Kidney (tissue), 14 donors: ENCODE measurements around the gene KLHDC7B. TPM values are rescaled to one million over a fixed set of nuclear protein-coding genes. Genes with fewer than 3 reads are reported as not detected.
A peak's percentile ranks its signal among the peaks of the same experiment; 100 is the strongest.
"Not testable (repeated sequence)": the region's sequence is repeated elsewhere in the genome, so short reads cannot be mapped to it uniquely, and the experiment has no call there.

Source experiments
- DNase-seq, 5 donors: peaks; one replicate each; pipeline ENCODE4 v3.0.0-alpha.2; 2013 to 2020
- FAIRE-seq: peaks from 2 replicates; lab custom pipeline; 2012; peaks lifted over from hg19 to GRCh38; lab: Jason Lieb, UNC
- H3K27ac ChIP-seq, 2 donors: one replicate each; pipeline ENCODE4 v1.7.0; 2013; ENCODE audit warnings: low read depth in 2 of 2, low read length in 2 of 2, inconsistent platforms in 1 of 2
- H3K27me3 ChIP-seq: one replicate; pipeline ENCODE4 v1.7.1; 2013; ENCODE audit warnings: low read length, inconsistent platforms; ENCODE audit not compliant: control insufficient read depth, insufficient read depth
- H3K36me3 ChIP-seq, 3 donors: one replicate each; pipeline versions ENCODE4 v1.7.0 to v1.7.1; 2013; ENCODE audit warnings: low read length in 3 of 3, control low read depth in 1 of 3, inconsistent platforms in 1 of 3; ENCODE audit not compliant: insufficient read depth in 3 of 3, control insufficient read depth in 2 of 3
- H3K4me1 ChIP-seq, 3 donors: one replicate each; pipeline versions ENCODE4 v1.7.0 to v1.7.1; 2013; ENCODE audit warnings: low read length in 3 of 3, inconsistent platforms in 1 of 3, low read depth in 1 of 3; ENCODE audit not compliant: control insufficient read depth in 2 of 3, insufficient read depth in 2 of 3
- H3K4me3 ChIP-seq, 3 donors: one replicate each; pipeline versions ENCODE4 v1.7.0 to v1.8.1; 2013; ENCODE audit warnings: low read length in 3 of 3, control low read depth in 1 of 3, inconsistent platforms in 1 of 3
- H3K9ac ChIP-seq, 3 donors: one replicate each; pipeline versions ENCODE4 v1.7.0 to v1.7.1; 2013; ENCODE audit warnings: low read length in 3 of 3, control low read depth in 1 of 3, inconsistent platforms in 1 of 3
- H3K9me3 ChIP-seq, 3 donors: one replicate each; pipeline versions ENCODE4 v1.7.0 to v1.7.1; 2013; ENCODE audit warnings: low read length in 3 of 3, control low read depth in 1 of 3, inconsistent platforms in 1 of 3; ENCODE audit not compliant: control insufficient read depth in 2 of 3, insufficient read depth in 1 of 3
- CTCF ChIP-seq: IDR thresholded peaks from 3 replicates; pipeline ENCODE4 v1.5.1; 2012; ENCODE audit warnings: mild to moderate bottlenecking, moderate library complexity, borderline replicate concordance; ENCODE audit not compliant: insufficient read depth; ENCODE audit errors: extremely low read depth
- intact Hi-C: fragments of 100-400 bp; cut with DNase I; formaldehyde crosslinking; loops from one replicate; pipeline ENCODE4 v1.11.1; 2022
- polyA plus RNA-seq: library from polyadenylated mRNA; stranded (reverse); fragments of 350-450 nt; fragmentation: Illumina TruSeq; extraction: RNeasy Lipid Tissue Mini Kit (QIAGEN cat#74804); gene quantifications from one replicate; pipeline ENCODE4 v1.2.3, GENCODE V29; 2014; ENCODE audit warnings: low read depth, low replicate concordance; ENCODE audit not compliant: insufficient read depth
- total RNA-seq: library from RNA; stranded (reverse); fragmentation: NEBNext Ultra II Directional; extraction: Animal tissue kit (Norgen Biotek cat#: 25700); gene quantifications from one replicate; pipeline ENCODE4 v1.2.1, GENCODE V29; 2021
- donor health status: control.
- donor health status: control.
- donor health status: control.
- donor health status: control.
- donor health status: control.
- donor health status: DM: yes; HTN: yes; CAD: no.
- donor health status: Normal renal cell carcinoma (clear cell type).

Gene KLHDC7B
- total and polyA plus RNA-seq, 2 donors from 2014 or later: 1.4 to 16.1 TPM

GRCh38 chr22:50518606-50519005 lies 27.1 kb upstream of the KLHDC7B start:
- Histone ChIP-seq H3K4me1 (no peaks in the 10 kb centered on the region), H3K9ac (no peak overlapping the region), H3K9me3 (no peaks in the 10 kb centered on the region), H3K27ac (no peak overlapping the region), H3K27me3 (no peaks in the 10 kb centered on the region), H3K4me3 (no peak overlapping the region), H3K36me3 (peaks cover 0 to 16% (median 11%) of the 10 kb centered on the region in 3 donors)
- no peak for DNase-seq
- no peak for FAIRE-seq
- intact Hi-C loops: no loop called here
- no peak for TF ChIP-seq CTCF

- Histone ChIP-seq H3K9ac (no peak overlapping the region), H3K27ac (no peak overlapping the region), H3K4me3 (no peak overlapping the region), H3K9me3 (no peaks in the 10 kb centered on the region), H3K4me1 (peaks cover 0 to 2% (median under 1%) of the 10 kb centered on the region in 3 donors), H3K36me3 (peaks cover 0 to 16% (median 12%) of the 10 kb centered on the region in 3 donors), H3K27me3 (no peaks in the 10 kb centered on the region)
- intact Hi-C loops: no loop called here
- no peak for DNase-seq
- FAIRE-seq: no peak
- TF ChIP-seq CTCF: no peak
Observed at GRCh38 chr22:50519151-50519550, 26.5 kb upstream of the KLHDC7B start.

- intact Hi-C loops, H3K27ac ChIP-seq, DNase-seq, FAIRE-seq, H3K9ac ChIP-seq, H3K9me3 ChIP-seq, H3K4me3 ChIP-seq, H3K27me3 ChIP-seq: not testable (repeated sequence)
- Histone ChIP-seq H3K4me1 (peaks cover 0 to 11% (median 9%) of the 10 kb centered on the region in 3 donors), H3K36me3 (peaks cover 0 to 16% (median 12%) of the 10 kb centered on the region in 3 donors)
Observed at GRCh38 chr22:50520184-50520583, 25.5 kb upstream of the KLHDC7B start.

GRCh38 chr22:50520826-50521453 lies 24.8 kb upstream of the KLHDC7B start:
- H3K9me3 ChIP-seq: no peaks in the 10 kb centered on the region
- H3K4me1 ChIP-seq: peaks cover 0 to 11% (median 9%) of the 10 kb centered on the region in 3 donors
- no peak for FAIRE-seq
- H3K27me3 ChIP-seq: no peaks in the 10 kb centered on the region
- intact Hi-C loops: no loop called here
- peak in 1 of 5 donors; percentile 32 for DNase-seq
- TF ChIP-seq CTCF: no peak
- H3K4me3 ChIP-seq: no peak overlapping the region
- H3K36me3 ChIP-seq: peaks cover 0 to 16% (median 12%) of the 10 kb centered on the region in 3 donors
- no peak overlapping the region for H3K27ac ChIP-seq
- H3K9ac ChIP-seq: no peak overlapping the region
